ENCODE data around the gene GANAB. TPM values are rescaled to one million over a fixed set of nuclear protein-coding genes. Genes with fewer than 3 reads are reported as not detected.

GANAB gene
- total RNA-seq, 4 donors from 2014 or later: 60.2 to 129 (median 120) TPM

DNA sequence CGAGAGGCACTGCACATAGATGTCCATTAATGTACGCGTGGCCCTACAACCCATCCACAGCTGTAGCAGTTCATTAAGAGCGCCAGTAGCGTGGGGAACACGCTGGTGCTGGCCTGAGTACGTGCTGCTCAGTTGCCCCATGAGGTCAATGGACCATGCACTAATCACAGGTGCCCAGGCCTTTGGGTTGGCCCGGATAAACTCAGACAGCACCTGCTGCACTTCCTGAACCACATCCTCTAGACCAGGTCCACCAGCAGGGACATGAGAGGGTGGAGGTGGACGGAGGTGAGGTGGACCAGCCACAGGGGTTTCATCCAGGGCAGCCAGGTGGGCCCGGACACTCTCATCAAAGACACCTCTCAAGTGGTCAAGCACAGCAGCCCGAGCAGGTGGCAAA, 3.1 kb upstream of the GANAB start:
- peaks cover 0 to 5% (median 3%) of the 10 kb centered on the region in 4 donors for H3K36me3 ChIP-seq
- H3K27me3 ChIP-seq: no peaks in the 10 kb centered on the region
- no peak for DNase-seq
- WGBS, 2 donors (ENCODE audit: low coverage in 1 of 2): 84% methylated on average over 11 of the region's 11 CpGs; no CpG with 5 or more reads in 1 of the 2 donors
- H3K4me1 ChIP-seq: peaks cover 22 to 38% (median 30%) of the 10 kb centered on the region in 4 donors
- in situ Hi-C loops (cut with MboI; ENCODE audit: low pct_ligation_motif_present in 1 of 4, low pct_unique_long_range_greater_than_20kb in 1 of 4, low sequenced_read_pairs in 3 of 4) (no loop called here), intact Hi-C loops (cut with DNase I; ENCODE audit: low total_unique reads) (no loop called here)
- no peak overlapping the region for H3K4me3 ChIP-seq
- no peak for TF ChIP-seq POLR2AphosphoS5 (IDR thresholded peaks at IDR 0.05)
- TF ChIP-seq, protein P1, sequence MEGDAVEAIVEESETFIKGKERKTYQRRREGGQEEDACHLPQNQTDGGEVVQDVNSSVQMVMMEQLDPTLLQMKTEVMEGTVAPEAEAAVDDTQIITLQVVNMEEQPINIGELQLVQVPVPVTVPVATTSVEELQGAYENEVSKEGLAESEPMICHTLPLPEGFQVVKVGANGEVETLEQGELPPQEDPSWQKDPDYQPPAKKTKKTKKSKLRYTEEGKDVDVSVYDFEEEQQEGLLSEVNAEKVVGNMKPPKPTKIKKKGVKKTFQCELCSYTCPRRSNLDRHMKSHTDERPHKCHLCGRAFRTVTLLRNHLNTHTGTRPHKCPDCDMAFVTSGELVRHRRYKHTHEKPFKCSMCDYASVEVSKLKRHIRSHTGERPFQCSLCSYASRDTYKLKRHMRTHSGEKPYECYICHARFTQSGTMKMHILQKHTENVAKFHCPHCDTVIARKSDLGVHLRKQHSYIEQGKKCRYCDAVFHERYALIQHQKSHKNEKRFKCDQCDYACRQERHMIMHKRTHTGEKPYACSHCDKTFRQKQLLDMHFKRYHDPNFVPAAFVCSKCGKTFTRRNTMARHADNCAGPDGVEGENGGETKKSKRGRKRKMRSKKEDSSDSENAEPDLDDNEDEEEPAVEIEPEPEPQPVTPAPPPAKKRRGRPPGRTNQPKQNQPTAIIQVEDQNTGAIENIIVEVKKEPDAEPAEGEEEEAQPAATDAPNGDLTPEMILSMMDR (IDR thresholded peaks at IDR 0.05): no peak
- TF ChIP-seq EP300 (IDR thresholded peaks at IDR 0.05; ENCODE audit: low read depth): no peak
- no peak for TF ChIP-seq POLR2A (IDR thresholded peaks at IDR 0.05)
- no peak overlapping the region for H3K27ac ChIP-seq
- no peaks in the 10 kb centered on the region for H3K9me3 ChIP-seq

DNA sequence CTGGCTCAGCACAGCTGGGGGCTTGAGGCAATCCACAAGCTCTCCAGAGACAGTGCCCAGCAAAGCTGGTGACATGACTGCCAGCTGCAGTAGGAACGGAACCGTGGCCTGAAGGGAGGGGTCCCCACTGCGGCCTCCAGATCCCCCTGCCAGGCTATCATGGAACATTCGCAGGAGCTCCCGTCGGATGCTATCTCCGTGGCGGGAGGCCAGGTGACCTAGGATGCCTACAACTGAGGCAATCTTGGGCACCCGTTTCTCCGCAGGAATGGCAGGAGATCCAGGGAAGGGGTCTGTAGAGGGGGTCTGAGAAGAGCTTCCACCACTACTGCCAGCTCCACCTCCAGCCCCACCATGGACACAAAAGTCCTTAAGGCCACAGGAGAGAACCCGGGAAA, 2.6 kb upstream of the GANAB start:
- no peaks in the 10 kb centered on the region for H3K9me3 ChIP-seq
- peaks cover 0 to 5% (median 3%) of the 10 kb centered on the region in 4 donors for H3K36me3 ChIP-seq
- H3K27me3 ChIP-seq: no peaks in the 10 kb centered on the region
- no peak for DNase-seq
- H3K27ac ChIP-seq: no peak overlapping the region
- H3K4me1 ChIP-seq: peaks cover 22 to 40% (median 32%) of the 10 kb centered on the region in 4 donors
- no peak for TF ChIP-seq EP300 (IDR thresholded peaks at IDR 0.05; ENCODE audit: low read depth)
- in situ Hi-C loops (cut with MboI; ENCODE audit: low pct_ligation_motif_present in 1 of 4, low pct_unique_long_range_greater_than_20kb in 1 of 4, low sequenced_read_pairs in 3 of 4) (no loop called here), intact Hi-C loops (cut with DNase I; ENCODE audit: low total_unique reads) (no loop called here)
- no peak overlapping the region for H3K4me3 ChIP-seq
- 85% methylated on average over 10 of the region's 11 CpGs; no CpG with 5 or more reads in 1 of the 2 donors for WGBS, 2 donors (ENCODE audit: low coverage in 1 of 2)

DNA sequence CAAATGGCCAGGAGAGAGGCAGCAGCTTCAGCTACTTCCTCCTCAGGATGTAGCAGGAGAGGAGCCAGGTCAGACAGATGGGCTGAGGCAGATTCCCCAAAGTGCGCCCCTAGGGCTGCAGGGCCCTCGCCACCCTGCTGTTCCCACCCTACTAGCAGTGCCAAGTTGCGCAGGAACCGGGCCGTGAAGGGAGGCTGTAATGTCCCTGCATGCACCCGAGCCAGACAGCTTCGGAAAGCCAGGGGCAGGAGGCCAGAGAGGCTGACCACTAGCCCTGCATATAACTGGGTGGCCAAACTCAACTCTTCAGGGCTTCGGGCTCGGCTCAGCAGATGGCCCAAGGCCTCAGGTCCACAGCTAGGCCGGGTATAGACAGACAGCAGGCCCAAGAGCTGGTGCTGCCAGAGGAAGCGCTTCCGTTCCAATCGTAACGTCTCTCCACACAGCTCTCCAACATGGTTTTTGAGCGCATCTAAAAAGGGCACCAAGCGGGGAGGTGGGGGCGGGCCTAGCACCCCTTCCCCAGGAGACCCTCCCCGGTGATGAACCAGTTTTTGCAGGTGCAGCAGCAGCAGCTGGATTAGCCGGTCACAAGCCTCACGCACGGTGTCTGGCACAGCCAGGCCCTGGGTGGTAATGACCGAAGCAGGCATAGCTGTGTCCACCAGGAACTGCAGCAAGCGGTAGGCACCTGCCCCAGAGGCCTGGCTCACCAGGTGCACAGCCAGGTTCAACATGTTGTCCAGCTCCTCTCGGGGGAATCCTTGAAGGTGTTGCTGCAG, 2.0 kb upstream of the GANAB start:
- Histone ChIP-seq H3K4me1 (peaks cover 22 to 40% (median 32%) of the 10 kb centered on the region in 4 donors), H3K36me3 (peaks cover 0 to 5% (median 3%) of the 10 kb centered on the region in 4 donors), H3K9me3 (no peaks in the 10 kb centered on the region), H3K4me3 (no peak overlapping the region), H3K27me3 (no peaks in the 10 kb centered on the region), H3K27ac (no peak overlapping the region)
- DNase-seq: no peak
- WGBS, 2 donors (ENCODE audit: low coverage in 1 of 2): 91% methylated on average over 24 of the region's 24 CpGs; no CpG with 5 or more reads in 1 of the 2 donors
- intact Hi-C loops (cut with DNase I; ENCODE audit: low total_unique reads): no loop called here
- in situ Hi-C loops (cut with MboI; ENCODE audit: low pct_ligation_motif_present in 1 of 4, low pct_unique_long_range_greater_than_20kb in 1 of 4, low sequenced_read_pairs in 3 of 4): no loop called here
- TF ChIP-seq POLR2AphosphoS5 (IDR thresholded peaks at IDR 0.05): no peak
- TF ChIP-seq, protein P1 (IDR thresholded peaks at IDR 0.05): no peak
- no peak for TF ChIP-seq POLR2A (IDR thresholded peaks at IDR 0.05)
- TF ChIP-seq EP300 (IDR thresholded peaks at IDR 0.05; ENCODE audit: low read depth): no peak

DNA sequence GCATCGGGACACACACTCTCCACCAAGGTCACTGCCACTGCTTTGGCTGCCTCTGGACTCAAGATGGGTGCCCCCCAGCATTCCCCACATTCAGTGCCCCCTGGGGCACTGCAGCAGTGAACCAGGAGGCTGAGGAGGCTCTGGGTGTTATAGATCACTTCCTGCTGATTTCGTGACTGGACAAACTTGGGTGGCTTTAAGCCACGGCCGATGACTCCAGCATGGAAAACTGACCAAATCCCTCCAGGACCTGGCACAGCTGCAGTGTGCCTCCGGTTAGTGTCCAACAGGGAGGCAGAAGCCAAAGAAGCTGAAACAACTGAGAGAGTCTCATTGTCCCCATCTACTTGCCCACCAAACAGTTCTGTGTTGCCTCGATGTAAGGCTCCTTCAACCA, 1.2 kb upstream of the GANAB start:
- no peak overlapping the region for H3K4me3 ChIP-seq
- H3K9me3 ChIP-seq: no peaks in the 10 kb centered on the region
- H3K27ac ChIP-seq: no peak overlapping the region
- no peak for DNase-seq
- H3K4me1 ChIP-seq: peaks cover 22 to 38% (median 31%) of the 10 kb centered on the region in 4 donors
- WGBS, 2 donors (ENCODE audit: low coverage in 1 of 2): 87% methylated on average over 6 of the region's 6 CpGs; no CpG with 5 or more reads in 1 of the 2 donors
- TF ChIP-seq POLR2A (IDR thresholded peaks at IDR 0.05): no peak
- no peak for TF ChIP-seq POLR2AphosphoS5 (IDR thresholded peaks at IDR 0.05)
- TF ChIP-seq, protein P1 (IDR thresholded peaks at IDR 0.05): no peak
- no peak for TF ChIP-seq EP300 (IDR thresholded peaks at IDR 0.05; ENCODE audit: low read depth)
- intact Hi-C loops (cut with DNase I; ENCODE audit: low total_unique reads): no loop called here
- no peaks in the 10 kb centered on the region for H3K27me3 ChIP-seq
- H3K36me3 ChIP-seq: peaks cover 0 to 7% (median 3%) of the 10 kb centered on the region in 4 donors
- in situ Hi-C loops (cut with MboI; ENCODE audit: low pct_ligation_motif_present in 1 of 4, low pct_unique_long_range_greater_than_20kb in 1 of 4, low sequenced_read_pairs in 3 of 4): no loop called here
